Measurements from ENCODE around the gene LGALSL.

LGALSL gene

DNA sequence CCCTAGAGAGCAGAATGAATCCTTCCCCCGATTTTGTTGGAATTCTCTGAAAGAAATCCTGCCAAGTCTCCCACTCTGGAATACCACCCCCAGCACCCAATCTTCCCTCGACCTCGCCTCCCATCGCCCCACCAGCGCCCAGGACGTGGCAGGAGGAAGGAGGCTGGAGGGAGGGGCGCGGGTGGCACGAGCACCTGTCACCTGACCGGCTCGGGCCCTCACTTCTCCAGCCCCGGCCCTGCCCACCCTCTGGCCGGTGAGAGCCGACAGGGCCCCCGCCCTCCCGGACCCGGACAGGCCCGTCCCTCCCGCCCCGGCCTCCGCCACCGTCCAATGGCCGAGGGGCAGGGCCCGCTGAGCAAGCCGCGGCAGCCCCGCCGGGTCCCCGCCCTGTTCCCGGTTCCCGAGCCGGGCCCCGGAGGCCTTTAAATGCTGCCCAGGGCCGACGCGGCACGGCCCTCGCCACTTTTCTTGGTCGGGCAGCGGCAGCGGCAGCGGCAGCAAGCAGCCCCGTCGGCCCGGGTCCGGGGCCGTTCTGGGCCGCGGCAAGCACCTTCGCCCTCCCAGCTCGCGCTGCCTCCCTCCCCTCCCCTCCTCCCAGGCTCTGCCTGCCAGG, at the start of gene LGALSL:
TSS of gene LGALSL (plus strand) at position 393 of the 616 bp plus-strand sequence. CDS start 384 bp downstream, outside the sequence.
- TF ChIP-seq JUND (IDR thresholded peaks at IDR 0.05; ENCODE audit: low read depth), result no peak
- peak; percentile 83 to 85 for DNase-seq (ENCODE audit: low read depth in 1 of 2, low spot score in 1 of 2)
- in situ Hi-C loops (cut with HindIII; ENCODE audit: low pct_unique_long_range_greater_than_20kb, low sequenced_read_pairs), result no loop called here

DNA sequence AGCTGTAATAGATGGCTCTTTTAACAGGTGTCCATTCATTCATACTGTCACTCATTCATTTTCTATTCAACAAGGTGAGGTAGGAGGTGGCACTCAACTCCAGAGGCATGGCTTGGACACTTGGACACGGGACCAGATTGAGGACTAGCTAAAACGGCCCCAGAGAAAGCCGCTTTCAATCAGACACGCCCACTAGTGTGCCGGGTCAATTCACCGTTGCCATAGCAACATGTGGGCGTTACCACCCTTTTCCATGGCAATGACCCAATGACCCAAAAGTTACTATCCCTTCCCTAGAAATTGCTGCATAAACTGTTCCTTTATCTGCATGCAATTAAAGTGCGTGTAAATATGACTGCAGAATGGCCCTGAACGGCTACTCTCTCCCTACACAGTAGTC, 49.2 kb upstream of the LGALSL start:
- in situ Hi-C loops (cut with HindIII; ENCODE audit: low pct_unique_long_range_greater_than_20kb, low sequenced_read_pairs), result no loop called here
- no peak for DNase-seq (ENCODE audit: low read depth in 1 of 2, low spot score in 1 of 2)
- TF ChIP-seq JUND (IDR thresholded peaks at IDR 0.05; ENCODE audit: low read depth), result no peak

DNA sequence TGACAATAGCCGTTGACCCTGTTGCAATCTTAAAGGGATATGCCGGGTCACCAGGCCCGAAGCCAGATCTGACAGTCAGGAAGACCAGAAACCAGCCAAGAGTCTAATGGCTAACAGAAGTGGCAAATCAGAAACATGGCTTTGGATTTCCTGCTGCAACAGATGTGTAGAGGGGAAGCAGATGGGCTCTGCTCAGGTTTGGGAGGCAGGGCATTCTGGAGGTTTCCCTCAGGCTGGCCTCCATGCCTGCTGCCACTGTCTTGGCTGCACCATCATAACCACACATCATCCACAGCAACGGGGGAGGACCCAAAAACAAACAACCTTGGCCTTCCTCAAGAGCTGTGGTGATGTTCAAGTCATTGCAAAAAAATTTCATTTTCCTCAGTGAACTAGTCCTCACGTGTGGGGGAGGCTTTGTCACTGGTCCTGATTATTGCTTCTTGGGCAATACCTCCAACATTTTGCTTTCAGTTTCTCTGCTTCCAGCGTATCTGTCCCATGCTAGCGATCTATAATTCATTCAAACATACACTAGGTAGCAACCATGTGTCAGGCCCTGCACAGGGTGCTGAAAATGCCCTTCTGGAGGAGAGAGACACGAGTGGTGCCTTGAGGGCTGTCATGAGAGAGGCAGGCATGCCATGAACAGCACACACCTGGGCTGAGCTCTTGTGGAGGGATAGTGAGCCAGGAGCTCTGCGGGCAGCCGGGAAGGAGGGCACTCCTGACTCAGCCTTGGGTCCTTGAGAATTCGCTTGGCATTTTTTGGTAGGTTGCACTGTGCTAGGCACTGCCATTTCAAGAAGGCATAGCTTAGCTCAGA, 48.2 kb upstream of the LGALSL start:
- in situ Hi-C loops (cut with HindIII; ENCODE audit: low pct_unique_long_range_greater_than_20kb, low sequenced_read_pairs), result no loop called here

DNA sequence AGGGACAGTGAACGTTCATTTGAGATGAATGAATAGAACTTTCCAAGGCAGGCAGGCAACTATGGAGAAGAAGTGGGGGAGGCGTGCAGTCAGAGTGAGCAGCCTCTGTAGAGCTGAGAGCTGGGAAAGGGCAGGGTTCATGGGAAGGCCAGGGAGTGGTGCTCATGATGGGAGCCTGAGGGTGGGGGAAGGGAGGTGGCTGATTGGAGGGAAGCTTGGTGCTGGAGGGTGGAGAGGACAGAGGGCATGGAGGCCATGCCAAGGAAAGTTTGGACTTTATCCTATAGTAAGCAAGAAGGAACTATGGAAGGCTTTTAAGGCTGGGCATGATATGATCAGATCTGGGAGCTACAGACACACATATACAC, 47.6 kb upstream of the LGALSL start:
- no peak for TF ChIP-seq JUND (IDR thresholded peaks at IDR 0.05; ENCODE audit: low read depth)
- in situ Hi-C loops (cut with HindIII; ENCODE audit: low pct_unique_long_range_greater_than_20kb, low sequenced_read_pairs), result no loop called here

More for the DNA sequence above, 48.2 kb upstream of the LGALSL start:
- DNase-seq (ENCODE audit: low read depth in 1 of 2, low spot score in 1 of 2), result no peak
- TF ChIP-seq JUND (IDR thresholded peaks at IDR 0.05; ENCODE audit: low read depth), result no peak

DNA sequence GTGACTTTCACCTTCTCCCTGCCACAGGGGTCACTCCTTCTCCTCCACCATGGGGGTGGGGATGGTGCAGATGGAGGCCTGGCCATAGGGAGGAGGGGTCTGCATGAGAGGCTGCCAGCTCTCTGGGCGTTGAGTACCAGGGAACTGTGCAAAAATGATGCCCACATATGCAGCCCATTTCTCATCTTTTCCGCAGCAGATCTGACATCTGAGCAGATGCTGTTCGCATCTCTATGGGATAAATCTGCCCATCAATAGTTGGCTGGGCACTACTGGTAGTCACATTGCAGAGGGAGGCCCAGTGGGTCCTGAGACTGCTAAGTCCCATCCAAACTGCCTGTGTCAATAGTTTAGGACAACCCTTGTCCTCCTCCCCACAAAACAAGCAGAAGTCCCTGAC, 45.9 kb upstream of the LGALSL start:
- DNase-seq (ENCODE audit: low read depth in 1 of 2, low spot score in 1 of 2), result no peak
- no peak for TF ChIP-seq JUND (IDR thresholded peaks at IDR 0.05; ENCODE audit: low read depth)
- in situ Hi-C loops (cut with HindIII; ENCODE audit: low pct_unique_long_range_greater_than_20kb, low sequenced_read_pairs), result no loop called here

More for the DNA sequence above, 47.6 kb upstream of the LGALSL start:
- no peak for DNase-seq (ENCODE audit: low read depth in 1 of 2, low spot score in 1 of 2)

DNA sequence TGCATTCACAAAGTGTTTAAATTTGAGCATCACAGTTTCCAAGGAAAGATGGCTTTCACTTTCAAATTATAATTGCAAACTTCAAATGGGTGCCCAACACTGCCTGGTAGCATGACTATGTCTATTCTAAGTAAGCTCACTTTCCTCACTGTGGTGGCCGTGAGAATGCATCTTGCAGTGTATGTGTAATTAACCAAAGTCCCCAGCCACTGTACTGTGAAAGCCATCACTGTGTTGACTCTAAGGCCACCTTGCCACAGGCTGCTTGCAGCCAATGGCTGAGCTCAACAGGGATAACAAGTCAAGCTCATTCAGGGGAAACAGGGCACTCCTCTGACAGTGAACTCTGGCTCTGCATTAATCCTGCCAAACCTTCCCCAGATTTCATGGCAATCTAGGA, 43.3 kb upstream of the LGALSL start:
- peak in 1 of 2 experiments; percentile 5 for DNase-seq (ENCODE audit: low read depth in 1 of 2, low spot score in 1 of 2)
- no peak for TF ChIP-seq JUND (IDR thresholded peaks at IDR 0.05; ENCODE audit: low read depth)

DNA sequence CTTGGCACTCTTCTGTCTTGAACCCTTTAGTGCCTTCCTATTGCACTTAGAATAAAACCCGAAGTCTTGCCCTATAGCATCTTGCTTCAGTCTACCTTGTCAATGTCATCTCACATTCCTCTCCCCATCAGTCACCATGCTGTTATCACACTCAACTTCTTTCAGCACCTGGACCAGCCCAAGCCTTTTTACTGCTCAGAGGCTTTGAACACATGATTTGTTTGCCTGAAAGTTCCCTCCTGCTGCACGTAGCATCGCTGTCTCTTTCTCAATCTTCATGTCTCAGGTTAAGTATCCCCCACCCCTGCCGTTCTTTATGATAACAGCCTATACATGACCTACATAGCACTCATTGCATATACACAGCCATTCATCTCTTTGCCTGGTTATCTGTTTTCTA, 41.3 kb upstream of the LGALSL start:
- TF ChIP-seq JUND (IDR thresholded peaks at IDR 0.05; ENCODE audit: low read depth), result no peak
- DNase-seq (ENCODE audit: low read depth in 1 of 2, low spot score in 1 of 2), result no peak
- in situ Hi-C loops (cut with HindIII; ENCODE audit: low pct_unique_long_range_greater_than_20kb, low sequenced_read_pairs), result no loop called here

More for the DNA sequence above, 43.3 kb upstream of the LGALSL start:
- in situ Hi-C loops (cut with HindIII; ENCODE audit: low pct_unique_long_range_greater_than_20kb, low sequenced_read_pairs), result no loop called here

DNA sequence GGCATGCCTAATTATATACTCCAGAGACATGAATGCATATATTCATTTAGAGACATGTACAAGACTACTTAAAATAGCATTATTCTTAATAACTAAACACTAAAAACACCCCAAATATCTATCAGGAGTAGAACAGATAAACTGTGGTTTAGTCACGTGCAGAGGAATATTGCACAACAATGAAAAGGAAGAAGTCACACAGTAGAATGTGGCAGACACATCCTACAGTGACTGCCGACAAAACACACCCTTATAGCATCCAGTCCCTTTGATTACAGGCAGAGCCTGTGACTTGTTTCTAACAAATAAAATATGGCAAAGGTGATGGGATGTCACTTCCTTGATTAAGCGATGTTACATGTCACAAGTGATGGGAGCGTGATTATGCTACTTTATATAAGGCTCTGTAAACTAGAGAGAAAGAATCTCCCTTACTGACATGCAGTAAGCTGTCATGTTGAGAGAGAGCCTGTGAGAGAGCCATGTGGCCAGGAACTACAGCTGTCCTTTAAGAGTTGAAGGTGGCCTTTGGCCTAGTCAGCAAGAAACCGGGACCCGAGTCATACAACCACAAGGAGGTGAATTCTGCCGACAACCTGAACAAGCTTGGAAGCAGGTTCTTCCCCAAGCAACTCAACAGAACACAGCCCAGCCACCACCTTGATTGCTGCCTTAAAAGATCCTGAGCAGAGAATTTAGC, 39.1 kb upstream of the LGALSL start:
- TF ChIP-seq JUND (IDR thresholded peaks at IDR 0.05; ENCODE audit: low read depth), result no peak
- no peak for DNase-seq (ENCODE audit: low read depth in 1 of 2, low spot score in 1 of 2)
- in situ Hi-C loops (cut with HindIII; ENCODE audit: low pct_unique_long_range_greater_than_20kb, low sequenced_read_pairs), result no loop called here

DNA sequence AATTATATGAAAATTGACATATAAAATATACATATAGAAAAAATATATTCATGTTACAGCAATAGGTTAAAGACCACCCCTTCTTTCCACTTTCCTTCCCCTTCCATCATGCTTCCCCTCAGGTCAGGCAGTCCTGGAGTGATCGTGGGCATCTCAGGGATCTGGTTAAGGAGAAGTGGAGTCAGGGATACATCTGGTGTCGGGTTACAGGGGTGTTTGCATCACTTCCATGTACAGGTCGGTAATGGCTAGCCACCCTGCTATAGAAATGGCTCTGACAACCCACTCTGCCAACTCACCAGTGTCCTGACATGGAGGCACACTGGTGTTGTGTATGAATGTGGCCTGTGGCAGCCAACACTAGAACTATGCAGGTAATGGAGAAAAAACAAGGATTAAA, 36.3 kb upstream of the LGALSL start:
- in situ Hi-C loops (cut with HindIII; ENCODE audit: low pct_unique_long_range_greater_than_20kb, low sequenced_read_pairs), result no loop called here
- TF ChIP-seq JUND (IDR thresholded peaks at IDR 0.05; ENCODE audit: low read depth), result no peak
- DNase-seq (ENCODE audit: low read depth in 1 of 2, low spot score in 1 of 2), result no peak

DNA sequence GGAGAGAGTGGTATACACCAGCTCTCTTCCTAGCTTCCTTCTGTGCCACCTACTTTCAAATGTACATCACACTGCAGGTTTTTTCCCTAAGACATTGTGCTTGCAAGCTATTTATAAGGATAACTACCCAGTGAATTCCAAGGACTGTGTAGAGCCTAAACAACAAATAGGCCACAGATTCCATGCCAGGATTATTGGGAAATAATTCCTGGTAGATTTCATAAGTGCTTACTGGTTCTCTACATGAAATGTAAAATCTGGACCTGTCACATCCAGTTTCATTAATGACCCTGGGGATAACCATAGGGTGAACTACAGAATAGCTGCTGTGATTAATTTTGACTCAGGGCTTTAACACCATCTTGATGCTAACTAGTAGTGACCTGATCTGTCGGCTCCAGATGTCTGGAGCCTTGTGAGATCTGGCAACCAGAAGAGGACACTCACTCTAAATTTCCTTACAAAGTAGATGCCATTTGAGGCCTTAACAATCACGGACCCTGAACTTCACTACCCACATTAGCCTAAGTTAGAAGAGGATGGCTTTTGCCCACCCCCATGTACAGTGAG, 34.3 kb upstream of the LGALSL start:
- in situ Hi-C loops (cut with HindIII; ENCODE audit: low pct_unique_long_range_greater_than_20kb, low sequenced_read_pairs), result no loop called here

DNA sequence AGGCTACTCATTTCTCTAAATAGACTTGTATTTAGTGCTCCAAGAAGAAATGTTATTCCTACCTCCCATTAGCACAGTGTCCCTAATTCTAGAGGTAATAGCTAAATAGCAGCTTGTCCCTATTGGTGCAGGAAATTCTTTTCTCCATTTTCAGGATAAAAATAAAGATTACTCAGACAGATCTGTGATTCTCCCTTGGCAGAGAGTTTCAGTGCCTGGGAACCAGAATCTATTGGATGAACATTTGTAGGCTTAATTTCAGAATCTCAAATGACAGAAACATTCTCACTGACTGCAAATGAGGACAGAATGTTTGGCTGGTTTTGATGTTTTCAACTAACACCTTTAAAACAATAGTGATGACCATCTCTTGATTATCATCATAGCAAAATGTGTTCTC, 33.3 kb upstream of the LGALSL start:
- no peak for DNase-seq (ENCODE audit: low read depth in 1 of 2, low spot score in 1 of 2)
- TF ChIP-seq JUND (IDR thresholded peaks at IDR 0.05; ENCODE audit: low read depth), result no peak
- in situ Hi-C loops (cut with HindIII; ENCODE audit: low pct_unique_long_range_greater_than_20kb, low sequenced_read_pairs), result no loop called here

More for the DNA sequence above, 34.3 kb upstream of the LGALSL start:
- TF ChIP-seq JUND (IDR thresholded peaks at IDR 0.05; ENCODE audit: low read depth), result no peak
- no peak for DNase-seq (ENCODE audit: low read depth in 1 of 2, low spot score in 1 of 2)

DNA sequence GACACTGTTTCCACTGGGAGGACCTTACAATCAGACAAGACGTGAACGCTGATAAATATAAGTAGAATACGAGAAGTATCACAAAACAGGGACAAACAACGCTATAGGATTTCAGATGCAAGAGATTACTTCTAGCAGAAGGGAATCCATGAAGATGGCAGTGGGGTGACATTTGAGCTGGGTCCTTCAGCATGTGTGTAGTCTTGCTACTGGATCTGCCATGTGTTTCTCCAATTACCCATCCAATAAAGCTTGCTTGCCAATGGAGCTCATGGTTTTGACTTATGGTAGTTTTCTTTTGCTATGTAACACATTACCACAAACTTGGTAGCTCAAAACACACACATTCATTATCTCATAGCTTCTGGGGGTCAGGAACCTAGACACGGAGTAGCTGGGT, 32.8 kb upstream of the LGALSL start:
- DNase-seq (ENCODE audit: low read depth in 1 of 2, low spot score in 1 of 2), result no peak
- in situ Hi-C loops (cut with HindIII; ENCODE audit: low pct_unique_long_range_greater_than_20kb, low sequenced_read_pairs), result no loop called here
- no peak for TF ChIP-seq JUND (IDR thresholded peaks at IDR 0.05; ENCODE audit: low read depth)
